ENCODE measurements around the gene HOXD9. TPM values are rescaled to one million over a fixed set of nuclear protein-coding genes. Genes with fewer than 3 reads are reported as not detected.
A peak's percentile ranks its signal among the peaks of the same experiment; 100 is the strongest.

HOXD9 gene
- total RNA-seq, 1 donor from 2014 or later: 1.9 TPM

GRCh38 chr2:176098366-176099158 lies 24.0 kb upstream of the HOXD9 start:
- DNase-seq (ENCODE audit: low spot score): no peak

GRCh38 chr2:176099159-176099727 lies 23.3 kb upstream of the HOXD9 start:
- DNase-seq (ENCODE audit: low spot score): no peak

- DNase-seq (ENCODE audit: low spot score): no peak
These were observed 22.6 kb upstream of the HOXD9 start, which contains the start of gene HOXD12 for GRCh38 chr2:176099728-176100546. TSS of gene HOXD12 (plus strand) at chr2:176099795. CDS start at chr2:176099802, 7 bp downstream.

DNA sequence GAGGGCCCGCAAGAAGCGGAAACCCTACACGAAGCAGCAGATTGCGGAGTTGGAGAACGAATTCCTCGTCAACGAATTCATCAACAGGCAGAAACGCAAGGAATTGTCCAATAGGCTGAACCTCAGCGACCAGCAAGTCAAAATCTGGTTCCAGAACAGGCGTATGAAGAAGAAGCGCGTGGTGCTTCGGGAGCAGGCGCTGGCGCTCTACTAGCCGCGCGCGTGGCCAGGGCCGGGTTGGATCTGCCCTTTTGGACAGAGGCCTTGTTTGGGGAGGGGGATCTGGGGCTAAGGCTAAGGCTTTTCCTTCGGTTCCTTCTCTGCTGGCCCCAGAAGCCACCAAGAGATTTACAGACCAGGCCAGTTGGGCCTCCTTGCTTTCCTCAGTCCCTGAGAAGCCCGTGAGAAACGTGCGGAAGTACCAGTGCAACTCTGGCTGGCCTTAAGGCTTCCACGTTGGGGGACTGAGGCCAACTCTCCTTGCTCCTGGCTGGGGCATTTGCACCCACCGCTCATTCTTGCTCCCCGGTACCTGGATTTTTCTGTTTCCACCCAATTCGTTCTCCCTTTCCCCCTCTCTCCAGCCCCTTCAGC lies 21.9 kb upstream of the HOXD9 start:
- no peak for DNase-seq (ENCODE audit: low spot score)

GRCh38 chr2:176101216-176101830 lies 21.2 kb upstream of the HOXD9 start:
- DNase-seq (ENCODE audit: low spot score): no peak

DNA sequence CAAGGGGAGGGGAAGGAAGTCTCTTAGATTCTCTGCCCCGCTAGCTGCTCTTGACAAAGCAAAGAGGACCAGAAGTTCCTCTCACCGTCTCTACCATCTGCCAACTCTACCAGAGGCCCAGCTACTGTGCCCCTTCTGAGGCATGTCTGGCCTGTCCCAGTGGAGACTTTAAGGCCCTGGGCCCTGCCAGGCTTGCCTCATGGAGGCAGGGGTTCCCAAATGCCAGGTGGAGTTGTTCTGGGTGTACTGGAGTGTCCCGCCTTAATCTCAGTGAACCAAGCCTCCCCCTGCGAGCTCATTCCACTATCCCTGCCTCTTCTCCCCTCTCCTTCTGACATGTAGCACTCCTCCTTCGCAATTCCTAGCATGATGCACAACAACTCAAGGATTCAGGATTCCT lies 20.7 kb upstream of the HOXD9 start:
- DNase-seq (ENCODE audit: low spot score): no peak

DNA sequence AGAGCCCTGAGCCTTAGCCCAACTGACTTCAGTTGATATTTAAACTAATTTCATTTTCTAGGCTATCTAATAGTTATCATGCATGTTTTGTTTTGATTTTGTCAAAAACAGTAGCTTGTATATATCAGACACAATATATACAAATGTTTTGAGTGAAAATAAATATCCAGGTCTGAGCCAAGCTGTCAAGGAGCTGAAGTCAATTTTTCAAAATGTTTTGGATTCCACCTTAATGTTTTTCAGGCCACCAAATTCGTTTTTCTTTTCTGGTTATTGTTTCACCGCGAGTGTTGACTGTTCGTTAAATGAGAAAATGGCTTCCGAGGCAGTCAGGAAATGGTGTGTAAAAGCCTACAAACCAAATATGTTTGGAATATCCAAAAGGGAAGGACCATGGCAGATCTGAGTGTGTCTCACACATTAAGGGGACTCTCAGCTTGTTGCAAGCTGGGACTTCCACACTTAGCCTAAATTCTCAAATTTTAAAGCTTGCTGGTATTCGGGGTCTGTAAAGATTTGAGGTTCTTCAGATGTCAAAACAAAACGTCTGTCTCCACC lies 20.1 kb upstream of the HOXD9 start:
- DNase-seq (ENCODE audit: low spot score): no peak

GRCh38 chr2:176103194-176103593 lies 19.3 kb upstream of the HOXD9 start:
- DNase-seq (ENCODE audit: low spot score): peak; percentile 33

DNA sequence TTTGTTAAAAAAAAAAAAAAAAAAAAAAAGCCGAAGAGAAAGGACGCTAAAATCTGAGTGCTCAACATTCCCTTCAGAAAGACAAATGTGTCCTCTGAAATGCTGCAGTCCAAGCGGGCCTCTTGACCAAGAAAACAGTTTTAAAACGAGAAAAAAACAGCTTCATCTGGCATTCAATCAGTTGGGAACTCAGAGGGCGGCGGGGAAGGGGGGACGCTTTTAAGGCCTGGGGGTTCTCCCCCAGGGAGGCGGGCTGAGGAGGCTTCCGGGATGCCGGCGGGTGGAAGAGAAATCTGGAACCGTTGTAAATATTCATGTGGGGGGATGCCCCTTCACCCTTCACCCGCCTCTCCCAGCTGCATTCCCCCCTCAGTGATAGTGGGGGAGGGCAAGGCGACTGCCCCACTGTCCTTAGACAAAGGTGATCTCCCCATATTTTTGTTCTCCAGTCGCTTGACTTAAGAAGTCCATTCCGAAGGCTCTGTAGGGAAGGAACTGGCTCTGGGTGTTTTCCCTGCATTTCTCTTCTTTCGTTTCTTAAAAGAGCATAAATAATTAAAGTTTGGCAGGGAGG lies 18.7 kb upstream of the HOXD9 start:
- peak; percentile 51 for DNase-seq (ENCODE audit: low spot score)

GRCh38 chr2:176104316-176105077 lies 18.0 kb upstream of the HOXD9 start:
- peak; percentile 94 for DNase-seq (ENCODE audit: low spot score)

DNA sequence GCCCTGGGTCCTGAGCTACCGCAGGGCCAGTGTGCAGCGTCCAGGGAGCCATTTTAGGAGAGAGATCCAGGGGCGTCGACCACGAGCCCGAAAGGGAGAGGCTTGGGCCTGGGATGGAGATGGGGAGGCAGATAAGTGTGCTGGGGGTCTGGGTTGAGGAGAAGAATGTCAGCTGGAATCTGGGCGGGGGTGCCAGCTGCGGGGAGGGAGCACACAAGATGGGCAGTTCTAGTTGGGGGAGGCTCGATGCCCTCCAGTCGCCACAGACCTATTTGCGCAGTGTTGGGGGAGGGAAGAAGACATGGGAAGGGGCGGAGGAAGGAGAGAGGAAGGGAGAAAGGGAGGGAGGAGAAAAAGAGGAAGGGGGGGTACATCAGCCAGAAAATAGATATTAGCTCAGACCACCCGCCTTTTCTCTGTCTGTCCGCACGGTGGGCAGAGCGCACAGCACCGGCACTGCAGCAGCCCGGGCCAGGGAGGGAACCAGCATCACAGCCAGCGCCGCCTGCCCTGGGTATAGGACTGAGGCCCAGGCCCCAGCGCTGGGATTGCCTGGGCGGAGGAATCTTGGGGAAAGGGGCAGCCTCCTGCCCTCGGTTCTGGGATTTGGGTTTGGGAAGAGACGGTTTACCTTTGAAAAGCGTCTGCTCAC lies 17.3 kb upstream of the HOXD9 start:
- peak; percentile 73 for DNase-seq (ENCODE audit: low spot score)

GRCh38 chr2:176105730-176106580 lies 16.6 kb upstream of the HOXD9 start:
- DNase-seq (ENCODE audit: low spot score): no peak

- DNase-seq (ENCODE audit: low spot score): no peak
These were observed 15.7 kb upstream of the HOXD9 start, which contains the start of gene HOXD11 for GRCh38 chr2:176106581-176107539. TSS of gene HOXD11 (plus strand) at chr2:176107280. CDS start at chr2:176107356, 76 bp downstream.

DNA sequence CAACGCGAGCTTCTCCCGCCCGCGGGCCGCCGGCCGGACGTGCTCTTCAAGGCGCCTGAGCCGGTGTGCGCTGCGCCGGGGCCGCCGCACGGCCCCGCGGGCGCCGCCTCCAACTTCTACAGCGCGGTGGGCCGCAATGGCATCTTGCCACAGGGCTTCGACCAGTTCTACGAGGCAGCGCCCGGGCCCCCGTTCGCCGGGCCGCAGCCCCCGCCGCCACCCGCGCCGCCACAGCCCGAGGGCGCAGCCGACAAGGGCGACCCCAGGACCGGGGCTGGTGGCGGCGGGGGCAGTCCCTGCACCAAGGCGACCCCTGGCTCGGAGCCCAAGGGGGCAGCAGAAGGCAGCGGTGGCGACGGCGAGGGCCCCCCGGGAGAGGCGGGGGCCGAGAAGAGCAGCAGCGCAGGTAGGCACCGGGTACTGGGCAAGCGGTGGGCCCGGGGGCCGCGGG lies 14.8 kb upstream of the HOXD9 start:
- no peak for DNase-seq (ENCODE audit: low spot score)

DNA sequence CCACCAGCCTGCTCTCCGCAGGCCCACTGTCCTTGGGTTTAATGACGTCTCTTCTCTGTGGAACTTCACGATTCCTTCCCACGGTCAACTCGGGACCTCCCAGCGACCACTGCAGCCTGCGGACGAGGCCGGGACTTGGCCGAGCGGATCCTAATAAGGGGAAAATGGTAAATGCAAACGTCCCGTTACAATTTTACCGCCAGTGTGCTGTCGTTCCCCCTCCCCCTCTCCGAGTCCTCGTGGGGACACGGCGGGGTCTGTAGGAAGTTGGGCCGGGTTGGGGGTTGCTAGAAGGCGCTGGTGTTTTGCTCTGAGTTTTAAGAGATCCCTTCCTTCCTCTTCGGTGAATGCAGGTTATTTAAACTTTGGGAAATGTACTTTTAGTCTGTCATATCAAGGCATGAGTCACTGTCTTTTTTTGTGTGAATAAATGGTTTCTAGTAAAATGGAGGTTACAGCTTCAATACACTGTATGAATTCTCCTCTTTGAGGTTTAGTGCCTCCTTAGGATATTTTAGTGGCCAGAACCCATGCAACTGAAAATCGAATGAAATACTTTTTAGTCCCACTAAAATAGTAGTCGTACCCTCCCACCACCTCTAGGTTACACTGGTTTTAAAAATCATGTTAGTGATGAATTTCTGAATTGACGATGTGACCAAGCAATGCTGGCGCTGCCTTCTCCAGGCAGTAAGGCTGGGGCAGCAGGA lies 13.2 kb upstream of the HOXD9 start:
- DNase-seq (ENCODE audit: low spot score): no peak

GRCh38 chr2:176109946-176110345 lies 12.6 kb upstream of the HOXD9 start:
- DNase-seq (ENCODE audit: low spot score): no peak

Measured in umbilical cord (tissue), 2 donors.